ENCODE measurements around the gene PARL.

- TF ChIP-seq POLR2A (IDR thresholded peaks at IDR 0.05): no peak
- TF ChIP-seq CTCF (IDR thresholded peaks at IDR 0.05 in 4 of 5, conservative IDR thresholded peaks at IDR 0.05 in 1 of 5): no peak
Measured at GRCh38 chr3:183912895-183913579, 28.4 kb upstream of the PARL start.
